Measurements from ENCODE around the gene MN1.
"Not testable (repeated sequence)": the region's sequence is repeated elsewhere in the genome, so short reads cannot be mapped to it uniquely, and the experiment has no call there.

The MN1 gene

DNA sequence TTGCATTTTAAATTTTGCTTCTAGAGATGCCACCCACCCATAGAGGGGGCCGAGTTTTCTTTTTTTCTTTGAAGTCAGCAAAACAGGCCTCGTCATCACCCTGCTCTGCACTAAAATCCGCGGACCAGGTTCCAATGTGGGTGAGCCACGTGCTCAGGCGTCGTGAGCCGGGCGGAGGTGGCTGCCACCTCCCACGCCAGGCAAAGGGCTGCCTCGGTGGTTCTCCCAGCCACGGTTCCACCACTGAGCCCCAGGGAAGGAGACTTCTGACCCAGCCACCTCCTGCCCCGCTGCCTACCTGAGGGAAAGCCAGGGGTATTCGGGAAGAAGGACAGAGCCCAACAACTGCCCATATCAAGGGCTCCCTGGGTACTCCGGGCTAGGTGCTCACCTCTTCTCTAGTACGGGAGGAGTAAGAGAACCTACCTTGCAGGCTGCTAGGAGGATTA is 45.3 kb downstream of the MN1 start:
- no peak for DNase-seq

GRCh38 chr22:27755521-27756211 is 45.9 kb downstream of the MN1 start:
- no peak for DNase-seq

GRCh38 chr22:27754888-27755480 is 46.6 kb downstream of the MN1 start:
- no peak for DNase-seq

DNA sequence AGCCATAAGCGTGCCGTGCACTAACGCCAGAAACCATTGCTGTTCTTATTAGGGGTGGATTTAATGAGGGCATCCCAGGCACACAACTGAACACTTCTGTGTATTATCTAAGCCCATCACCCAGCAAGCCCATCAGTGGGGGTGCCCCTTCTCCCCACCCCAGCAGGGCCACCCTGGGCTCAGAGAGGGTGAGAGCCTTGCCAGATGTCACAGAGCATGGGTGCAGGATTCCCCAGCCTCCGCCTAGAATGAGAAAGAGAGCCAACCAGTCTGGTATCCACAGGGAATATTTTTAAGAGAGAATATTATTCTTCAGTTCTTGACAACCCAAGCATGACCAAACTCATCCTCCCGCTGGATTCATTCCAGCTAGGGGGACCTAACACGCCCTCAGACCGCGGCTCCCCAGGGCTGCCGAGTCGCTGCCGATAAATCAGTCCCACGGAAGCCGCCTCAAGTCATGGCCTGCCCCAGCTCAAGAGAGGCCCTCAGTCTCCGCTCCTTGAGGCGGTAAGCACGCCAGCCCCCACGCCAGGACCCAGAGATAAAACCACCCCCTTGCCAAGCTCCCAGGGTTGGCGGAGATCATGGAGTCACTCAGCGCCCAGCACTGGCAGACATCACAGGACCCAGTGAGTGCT is 47.2 kb downstream of the MN1 start:
- DNase-seq = no peak

DNA sequence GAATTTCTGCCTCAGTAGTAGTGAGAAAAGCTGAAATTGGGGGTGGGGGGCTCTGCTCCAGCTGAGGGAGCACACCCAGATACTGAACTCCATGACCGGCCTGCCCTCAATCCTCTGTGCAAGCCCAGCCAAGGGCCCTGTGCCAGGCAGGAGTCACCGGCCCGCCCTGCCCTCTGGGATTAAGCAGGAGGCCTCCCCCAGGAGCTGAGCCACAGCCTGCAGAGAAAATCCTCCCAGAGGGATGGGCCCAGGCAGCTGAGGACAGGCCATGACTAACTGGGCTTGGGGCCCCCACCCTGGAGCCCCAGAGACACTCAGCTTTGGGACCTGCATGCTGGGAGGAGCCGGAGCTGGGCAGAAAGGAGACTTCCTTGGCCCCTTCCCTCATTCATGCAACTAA is 48.8 kb downstream of the MN1 start:
- DNase-seq = no peak

DNA sequence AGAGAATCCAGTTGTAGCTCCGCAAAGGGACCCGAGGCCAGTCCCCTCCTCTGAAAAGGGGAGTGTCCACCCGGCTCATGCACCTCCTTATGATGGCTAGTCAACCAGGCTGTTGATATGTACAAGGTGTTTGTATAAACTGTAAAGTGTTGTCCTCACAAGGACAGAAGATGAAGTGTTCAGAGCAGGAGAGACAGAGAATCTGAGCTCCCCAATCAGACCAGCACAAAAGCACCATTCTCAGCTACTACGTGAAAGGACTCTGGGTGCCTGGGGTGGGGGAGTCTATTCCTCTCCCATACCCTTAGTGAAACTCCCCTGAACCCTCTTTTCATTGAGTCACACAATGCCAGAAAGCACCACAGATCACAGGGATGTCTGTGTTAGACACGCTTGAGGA is 49.4 kb downstream of the MN1 start:
- no peak for DNase-seq

GRCh38 chr22:27751277-27752070 is 50.1 kb downstream of the MN1 start:
- DNase-seq = no peak

GRCh38 chr22:27750584-27751265 is 50.8 kb downstream of the MN1 start:
- DNase-seq = no peak

DNA sequence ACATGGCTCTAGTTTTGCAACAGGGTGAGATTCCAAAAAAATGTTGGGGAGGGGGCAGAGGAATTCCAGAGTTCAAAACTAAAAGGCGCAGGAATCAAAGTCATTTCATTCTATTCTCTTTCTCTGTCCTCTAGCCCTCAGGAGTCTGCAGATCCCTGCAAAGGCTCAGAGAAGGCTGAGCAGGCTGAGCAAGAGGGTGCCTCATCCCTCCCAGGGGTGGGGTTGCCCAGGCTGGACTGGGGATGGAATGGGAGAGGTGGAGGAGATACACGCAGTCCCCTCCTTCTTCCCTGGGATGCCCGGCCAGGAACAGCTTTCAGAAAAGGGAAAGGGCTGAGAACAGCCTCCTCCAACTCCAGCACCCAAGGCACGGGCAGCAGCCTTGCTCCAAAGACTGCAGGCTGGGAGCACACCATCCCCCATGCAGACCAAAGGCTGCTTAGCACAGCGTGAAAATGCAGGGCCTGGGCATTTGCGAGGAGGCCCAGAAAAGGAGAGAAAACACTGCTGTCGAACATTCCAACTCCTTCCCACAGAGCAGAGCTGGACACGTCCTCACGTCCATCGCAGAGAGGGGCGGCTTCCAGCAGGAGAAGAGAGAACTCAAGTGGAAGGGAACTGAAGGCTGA is 51.8 kb downstream of the MN1 start:
- no peak for DNase-seq

DNA sequence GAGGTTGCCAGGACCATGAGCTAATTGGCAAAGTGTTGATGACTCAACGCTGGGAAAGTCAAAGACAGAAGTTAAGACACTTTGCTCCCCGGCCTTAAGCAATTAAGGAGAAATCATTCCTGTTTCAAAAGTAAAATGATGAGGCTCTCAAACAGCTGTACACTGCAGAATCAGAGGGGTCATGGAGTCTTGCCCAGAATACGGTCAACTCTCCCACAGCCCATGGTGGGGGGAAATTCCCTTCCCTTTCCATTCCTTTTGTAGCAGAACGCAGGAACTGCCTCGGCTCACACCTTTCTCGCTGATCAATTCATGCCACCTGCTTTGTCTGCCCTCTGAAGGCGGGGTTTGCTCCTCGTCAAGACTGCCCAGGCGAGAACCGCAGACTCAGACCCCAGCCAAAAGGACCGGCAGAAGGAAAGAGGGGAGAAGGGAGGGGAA is 52.8 kb downstream of the MN1 start:
- DNase-seq = no peak

- DNase-seq = no peak
Observed at GRCh38 chr22:27748349-27748748, 53.2 kb downstream of the MN1 start.

- no peak for DNase-seq
Observed at GRCh38 chr22:27747396-27748221, 53.9 kb downstream of the MN1 start.

DNA sequence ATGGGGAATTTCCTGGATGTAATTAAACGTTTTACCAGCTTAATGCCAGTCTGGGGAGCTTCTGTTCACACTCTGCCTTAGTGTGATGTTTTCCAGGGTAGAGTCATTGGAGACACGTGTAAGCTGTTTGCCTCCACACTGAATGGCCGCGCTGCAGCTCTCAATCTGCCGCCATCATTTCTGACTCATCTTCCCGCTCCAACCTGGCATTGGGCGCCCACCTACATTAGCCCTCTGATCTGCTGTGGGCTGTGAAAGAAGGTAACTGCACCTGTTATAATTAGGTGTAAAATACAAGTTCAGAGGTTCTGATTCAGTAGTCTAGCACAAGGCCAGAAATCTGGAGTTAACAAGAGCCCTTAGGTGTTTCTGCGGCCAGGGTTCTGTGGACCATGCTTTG is 54.6 kb downstream of the MN1 start:
- DNase-seq = peak; percentile 2

DNA sequence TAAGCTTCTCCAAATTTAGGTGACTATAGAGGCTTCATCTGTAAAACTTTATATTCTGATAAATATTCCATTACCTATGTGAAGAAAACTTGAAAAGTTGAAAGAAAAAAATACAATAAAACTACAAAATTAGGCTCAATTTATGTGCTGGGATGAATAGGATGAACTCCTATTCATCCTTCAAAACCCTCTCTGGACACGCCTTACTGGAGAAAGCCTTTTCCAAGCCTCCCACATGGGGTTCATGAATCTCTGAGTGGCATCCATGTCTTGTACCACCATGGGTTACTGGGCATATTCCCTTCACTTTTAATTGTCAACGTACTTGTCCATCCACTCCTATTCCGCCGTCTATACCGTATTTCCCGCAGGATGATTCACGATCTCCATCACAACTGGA is 55.7 kb downstream of the MN1 start:
- no peak for DNase-seq

GRCh38 chr22:27745154-27745553 is 56.4 kb downstream of the MN1 start:
- DNase-seq = no peak

GRCh38 chr22:27744078-27744477 is 57.5 kb downstream of the MN1 start:
- DNase-seq = not testable (repeated sequence)

- DNase-seq = no peak
Observed at GRCh38 chr22:27740202-27740748, 61.3 kb downstream of the MN1 start.

DNA sequence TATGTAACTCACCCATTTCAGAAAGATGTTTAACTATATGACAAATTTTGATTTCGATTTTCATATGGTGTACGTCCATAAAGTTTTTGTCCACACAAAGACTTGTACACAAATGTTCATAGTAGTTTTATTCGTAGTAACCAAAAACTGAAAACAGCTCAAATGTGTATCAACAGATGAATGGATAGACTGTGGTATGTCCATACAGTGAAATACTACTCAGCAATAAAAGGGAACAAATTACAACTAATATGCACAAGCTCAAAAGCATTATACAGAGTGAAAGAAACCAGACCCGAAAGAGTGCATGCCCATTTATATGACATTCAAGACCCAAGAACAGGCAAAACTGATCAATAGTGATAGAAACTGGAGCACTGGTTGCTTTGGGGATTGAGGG is 64.0 kb downstream of the MN1 start:
- no peak for DNase-seq

DNA sequence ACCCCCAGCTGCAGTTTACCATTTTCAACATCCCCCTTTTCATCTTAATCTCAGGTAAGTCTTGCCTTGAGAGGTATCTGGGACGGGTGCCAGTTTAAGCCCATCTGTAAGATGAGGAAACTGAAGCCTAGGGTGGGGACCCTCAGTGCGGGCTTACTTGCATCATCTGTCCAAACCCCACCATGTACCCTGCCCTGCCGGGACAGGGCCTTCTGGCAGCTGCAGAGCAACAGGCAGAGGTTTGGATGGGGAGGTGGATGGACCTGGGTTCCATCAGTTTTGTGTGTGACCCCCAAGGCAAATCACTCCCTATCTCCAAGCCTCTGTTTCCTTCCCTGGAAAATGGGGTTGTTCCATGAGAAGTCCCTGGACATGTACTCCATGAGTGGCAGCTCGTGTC is 67.5 kb downstream of the MN1 start:
- DNase-seq = peak; percentile 13

DNA sequence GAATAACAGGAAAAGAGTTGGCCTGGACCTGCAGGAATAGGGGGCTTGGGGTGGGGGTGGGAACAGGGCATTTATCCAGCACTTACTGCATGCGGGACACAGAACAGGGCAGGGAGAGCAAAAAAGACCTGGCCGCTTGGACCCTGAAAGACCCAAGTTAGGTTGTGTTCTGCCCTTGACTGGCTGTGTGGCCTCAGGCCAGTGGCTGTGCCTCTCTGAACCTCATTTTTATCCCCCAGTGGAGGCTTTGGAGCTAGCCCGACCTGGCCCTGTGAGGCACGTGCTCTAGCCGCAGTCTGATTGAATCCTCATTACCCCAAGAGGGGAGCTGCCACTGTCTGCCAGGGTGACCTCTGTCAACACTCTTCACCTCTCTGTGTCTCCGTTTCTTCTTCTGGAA is 68.7 kb downstream of the MN1 start:
- DNase-seq = peak; percentile 39

- DNase-seq = peak; percentile 25
Observed at GRCh38 chr22:27732391-27732790, 69.2 kb downstream of the MN1 start.

Data from activated effector memory CD4-positive, alpha-beta T cell treated with anti-CD3 and anti-CD28 coated beads, Interleukin-2, amount 50 U/mL, for 16 hours (primary cell).